Aorta (tissue), 5 donors: ENCODE measurements around the gene RIPOR3. TPM values are rescaled to one million over a fixed set of nuclear protein-coding genes. Genes with fewer than 3 reads are reported as not detected.
A peak's percentile ranks its signal among the peaks of the same experiment; 100 is the strongest.
"Not testable (repeated sequence)": the region's sequence is repeated elsewhere in the genome, so short reads cannot be mapped to it uniquely, and the experiment has no call there.

Experiments
- ATAC-seq: fragments of 200-7000 bp; cut with Tn5 transposase; one replicate; pipeline ENCODE4 v1.9.1; 2022; ENCODE audit warnings: moderate library complexity; ENCODE audit not compliant: low FRiP score
- DNase-seq, 2 donors: peaks; one replicate each; pipeline ENCODE4 v3.0.0-alpha.2; 2020
- H3K27ac ChIP-seq, 2 donors: one replicate each; pipeline ENCODE4 v1.5.1; 2013; ENCODE audit warnings: low read length in 2 of 2, mild to moderate bottlenecking in 2 of 2, moderate library complexity in 2 of 2, control low read depth in 1 of 2, inconsistent platforms in 1 of 2, low read depth in 1 of 2
- H3K27me3 ChIP-seq, 2 donors: one replicate each; pipeline ENCODE4 v1.6.1; 2013; ENCODE audit warnings: control low read depth in 1 of 2, low read length in 1 of 2, mild to moderate bottlenecking in 1 of 2, moderate library complexity in 1 of 2; ENCODE audit not compliant: insufficient read depth in 2 of 2, control insufficient read depth in 1 of 2
- H3K36me3 ChIP-seq, 2 donors: one replicate each; pipeline ENCODE4 v1.6.1; 2013; ENCODE audit warnings: control low read depth in 1 of 2, low read length in 1 of 2, mild to moderate bottlenecking in 1 of 2; ENCODE audit not compliant: insufficient read depth in 2 of 2, control insufficient read depth in 1 of 2
- H3K4me1 ChIP-seq, 2 donors: one replicate each; pipeline ENCODE4 v1.6.1; 2013; ENCODE audit warnings: low read length in 2 of 2, control low read depth in 1 of 2, mild to moderate bottlenecking in 1 of 2, moderate library complexity in 1 of 2; ENCODE audit not compliant: insufficient read depth in 2 of 2, control insufficient read depth in 1 of 2
- H3K4me3 ChIP-seq, 2 donors: one replicate each; pipeline ENCODE4 v1.5.1; 2013; ENCODE audit warnings: low read length in 2 of 2, control low read depth in 1 of 2, mild to moderate bottlenecking in 1 of 2
- H3K9me3 ChIP-seq: one replicate; pipeline ENCODE4 v1.6.1; 2013; ENCODE audit warnings: mild to moderate bottlenecking, low read length; ENCODE audit not compliant: control insufficient read depth
- WGBS, 2 donors: extraction: QIAGEN DNeasy Blood & Tissue Kit; methylation state at CpG; one replicate each; pipeline ENCODE4 v1.1.7; 2013; 5-methylcytosine and 5-hydroxymethylcytosine counted together
- intact Hi-C, 2 donors: fragments of 100-400 bp; cut with DNase I; formaldehyde crosslinking; loops; one replicate each; pipeline versions ENCODE4 v1.14.2 to v1.15.0; 2022
- microRNA-seq, 2 donors: library from miRNA; unstranded; fragments of <30 nt; microRNA quantifications; one replicate each; pipeline ENCODE4 v1.2.0, GENCODE V29; 2020
- polyA plus RNA-seq, 2 donors: library from polyadenylated mRNA; stranded (reverse); fragments of 200-250 nt; gene quantifications; one replicate each; pipeline ENCODE4 v1.2.3, GENCODE V29; 2013
- total RNA-seq, 2 donors: library from RNA; stranded (reverse); fragmentation: NEBNext Ultra II Directional; extraction: Animal tissue kit (Norgen Biotek cat#: 25700); gene quantifications; one replicate each; pipeline ENCODE4 v1.2.1, GENCODE V29; 2021
- donor health status: healthy with polysubstance abuse.
- donor health status: Bipolar disorder and iron deficiency.
- donor health status: DM: no; HTN: no; CAD: no.
- donor health status: DM: no; HTN: no; CAD: no.
- donor health status: DM: yes; HTN: yes; CAD: no.

Gene RIPOR3
- total and polyA plus RNA-seq, 4 donors: 0.23 to 8.0 (median 2.3) TPM

- ATAC-seq (peak; percentile 83), DNase-seq (no peak)
- Histone ChIP-seq H3K36me3 (no peaks in the 10 kb centered on the region), H3K4me1 (peaks cover 5 to 9% of the 10 kb centered on the region in 2 donors), H3K4me3 (no peak overlapping the region), H3K27me3 (no peaks in the 10 kb centered on the region), H3K9me3 (no peaks in the 10 kb centered on the region), H3K27ac (peak overlapping the region; percentile 84 to 100)
- 26 to 28% methylated on average over 14 of the region's 14 CpGs for WGBS, 2 donors
- intact Hi-C loops: no loop called here
These were observed 150.4 kb downstream of the RIPOR3 start for GRCh38 chr20:50540620-50541605.

GRCh38 chr20:50539798-50540197 is 151.5 kb downstream of the RIPOR3 start:
- peaks cover 5 to 11% of the 10 kb centered on the region in 2 donors for H3K4me1 ChIP-seq
- DNase-seq, H3K27ac ChIP-seq, H3K36me3 ChIP-seq, H3K9me3 ChIP-seq, H3K4me3 ChIP-seq, ATAC-seq, H3K27me3 ChIP-seq, intact Hi-C loops: not testable (repeated sequence)
- 95 to 97% methylated on average over 8 of the region's 8 CpGs for WGBS, 2 donors

- WGBS, 2 donors: 70 to 77% methylated on average over 4 of the region's 4 CpGs
- Histone ChIP-seq H3K27ac (no peak overlapping the region), H3K4me3 (no peak overlapping the region), H3K9me3 (no peaks in the 10 kb centered on the region), H3K36me3 (no peaks in the 10 kb centered on the region), H3K27me3 (no peaks in the 10 kb centered on the region), H3K4me1 (peaks cover 7 to 13% of the 10 kb centered on the region in 2 donors)
- intact Hi-C loops: no loop called here
- DNase-seq: no peak
- no peak for ATAC-seq
These were observed 153.1 kb downstream of the RIPOR3 start for GRCh38 chr20:50538276-50538675.

- H3K4me3 ChIP-seq: no peak overlapping the region
- H3K9me3 ChIP-seq: no peaks in the 10 kb centered on the region
- intact Hi-C loops: no loop called here
- no peak for DNase-seq
- no peaks in the 10 kb centered on the region for H3K27me3 ChIP-seq
- 82 to 86% methylated on average over 7 of the region's 7 CpGs for WGBS, 2 donors
- no peaks in the 10 kb centered on the region for H3K36me3 ChIP-seq
- peaks cover 7 to 12% of the 10 kb centered on the region in 2 donors for H3K4me1 ChIP-seq
- H3K27ac ChIP-seq: no peak overlapping the region
- no peak for ATAC-seq
These were observed 153.7 kb downstream of the RIPOR3 start for GRCh38 chr20:50537546-50538201.

GRCh38 chr20:50536333-50536732 is 155.0 kb downstream of the RIPOR3 start:
- no peak for ATAC-seq
- H3K36me3 ChIP-seq: no peaks in the 10 kb centered on the region
- no peaks in the 10 kb centered on the region for H3K9me3 ChIP-seq
- H3K27me3 ChIP-seq: no peaks in the 10 kb centered on the region
- intact Hi-C loops: no loop called here
- no peak overlapping the region for H3K27ac ChIP-seq
- no peak for DNase-seq
- 75 to 79% methylated on average over 4 of the region's 4 CpGs for WGBS, 2 donors
- H3K4me1 ChIP-seq: peaks cover 4% of the 10 kb centered on the region in 2 donors
- no peak overlapping the region for H3K4me3 ChIP-seq

Small RNA genes within 50 kb of the gene (microRNA-seq; reads per million reads assigned to microRNA genes)
- 0 reads per million in 2 donors for gene MIR1302-5
- gene MIR645: 0 reads per million in 2 donors

Other genes with a start within 250 kb of the RIPOR3 start
- gene PTPN1, start 181.2 kb downstream of the RIPOR3 start, total RNA-seq: 10 to 100 TPM; 31.2 to 51.6 TPM
- 10 to 100 TPM; 17.7 to 19.8 TPM for gene PTPN1, start 181.2 kb downstream of the RIPOR3 start, polyA plus RNA-seq
- gene PARD6B, start 40.0 kb upstream of the RIPOR3 start, total RNA-seq: 1 to 10 TPM; 1.2 to 2.6 TPM
- gene PARD6B, start 40.0 kb upstream of the RIPOR3 start, polyA plus RNA-seq: 1 to 10 TPM in 1 of 2 donors, under 1 TPM in 1; 0.92 to 2.1 TPM
- 1 to 10 TPM; 4.9 to 5.4 TPM for gene BCAS4, start 103.5 kb upstream of the RIPOR3 start, total RNA-seq
- gene BCAS4, start 103.5 kb upstream of the RIPOR3 start, polyA plus RNA-seq: 1 to 10 TPM; 9.5 to 9.7 TPM
- 10 to 100 TPM; 48.1 to 61.4 TPM for gene ADNP, start 239.9 kb upstream of the RIPOR3 start, total RNA-seq
- gene ADNP, start 239.9 kb upstream of the RIPOR3 start, polyA plus RNA-seq: 10 to 100 TPM in 1 of 2 donors, 1 to 10 TPM in 1; 9.4 to 29.8 TPM